A673 (cell line): ENCODE results near the gene ETNK2.

Experiments
- CTCF ChIP-seq: fragments of 300-800, 200-600 bp; sonication (generic); conservative IDR thresholded peaks from 2 replicates; pipeline ENCODE4 v1.5.1; 2017; ENCODE audit warnings: low read depth, mild to moderate bottlenecking, antibody characterized with exemption, low read length, moderate library complexity, mixed read lengths
- EZH2 ChIP-seq: fragments of 200-600 bp; sonication (generic); IDR thresholded peaks from 2 replicates; pipeline ENCODE4 v1.6.1; 2017; ENCODE audit warnings: borderline replicate concordance, low read depth, mild to moderate bottlenecking, mixed read lengths, antibody characterized with exemption, low read length; ENCODE audit not compliant: poor library complexity, severe bottlenecking

- peak; percentile 44 for TF ChIP-seq CTCF
- no peak for TF ChIP-seq EZH2
These were observed 28.5 kb downstream of the ETNK2 start for GRCh38 chr1:204123376-204123775.
